ENCODE data around the gene GPC5.

DNA sequence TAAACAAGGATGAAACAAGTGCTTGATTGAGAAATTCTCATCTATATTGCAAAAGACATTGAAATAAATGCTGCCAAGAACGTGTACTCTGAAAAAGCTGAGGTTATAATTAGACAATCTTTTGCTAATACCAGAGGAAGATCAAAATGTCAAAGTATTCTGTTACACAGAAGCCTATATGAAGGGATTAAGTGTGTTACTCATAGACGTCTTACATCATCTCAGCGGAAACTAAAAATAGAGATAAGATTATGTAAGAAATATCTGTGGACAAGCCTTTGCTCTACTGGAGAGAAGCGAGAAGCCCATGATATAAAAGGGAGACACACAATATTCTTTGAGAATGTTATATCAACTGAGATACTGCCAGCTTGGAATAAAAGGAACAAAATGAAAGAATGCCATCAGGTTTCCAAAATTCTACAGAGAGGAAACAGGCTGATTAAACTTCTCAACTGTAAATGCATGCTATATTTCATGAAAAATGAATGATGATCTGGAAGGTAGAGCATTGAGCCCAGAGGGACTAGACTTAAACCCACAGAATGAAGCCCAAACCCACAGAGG, 699.0 kb downstream of the GPC5 start:
- TF ChIP-seq, protein P1, sequence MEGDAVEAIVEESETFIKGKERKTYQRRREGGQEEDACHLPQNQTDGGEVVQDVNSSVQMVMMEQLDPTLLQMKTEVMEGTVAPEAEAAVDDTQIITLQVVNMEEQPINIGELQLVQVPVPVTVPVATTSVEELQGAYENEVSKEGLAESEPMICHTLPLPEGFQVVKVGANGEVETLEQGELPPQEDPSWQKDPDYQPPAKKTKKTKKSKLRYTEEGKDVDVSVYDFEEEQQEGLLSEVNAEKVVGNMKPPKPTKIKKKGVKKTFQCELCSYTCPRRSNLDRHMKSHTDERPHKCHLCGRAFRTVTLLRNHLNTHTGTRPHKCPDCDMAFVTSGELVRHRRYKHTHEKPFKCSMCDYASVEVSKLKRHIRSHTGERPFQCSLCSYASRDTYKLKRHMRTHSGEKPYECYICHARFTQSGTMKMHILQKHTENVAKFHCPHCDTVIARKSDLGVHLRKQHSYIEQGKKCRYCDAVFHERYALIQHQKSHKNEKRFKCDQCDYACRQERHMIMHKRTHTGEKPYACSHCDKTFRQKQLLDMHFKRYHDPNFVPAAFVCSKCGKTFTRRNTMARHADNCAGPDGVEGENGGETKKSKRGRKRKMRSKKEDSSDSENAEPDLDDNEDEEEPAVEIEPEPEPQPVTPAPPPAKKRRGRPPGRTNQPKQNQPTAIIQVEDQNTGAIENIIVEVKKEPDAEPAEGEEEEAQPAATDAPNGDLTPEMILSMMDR (tag by site-specific recombination; IDR thresholded peaks at IDR 0.05) = no peak
- TF ChIP-seq TRIM28 (IDR thresholded peaks at IDR 0.05; ENCODE audit: borderline replicate concordance, low read length) (peak; percentile 60; the same call in 1 of the 2 replicates), ZNF571 (tag by site-specific recombination; IDR thresholded peaks at IDR 0.05) (no peak), ZNF324 (tag by site-specific recombination; IDR thresholded peaks at IDR 0.05) (no peak), ZNF274 (IDR thresholded peaks at IDR 0.05; ENCODE audit: low read length) (no peak), ZNF274 (tag by site-specific recombination; IDR thresholded peaks at IDR 0.05; ENCODE audit: borderline replicate concordance) (no peak), YY1 (tag by site-specific recombination; IDR thresholded peaks at IDR 0.05) (no peak), ZNF341 (tag by site-specific recombination; IDR thresholded peaks at IDR 0.05; ENCODE audit: low read depth) (no peak)
- TF ChIP-seq, protein P2, sequence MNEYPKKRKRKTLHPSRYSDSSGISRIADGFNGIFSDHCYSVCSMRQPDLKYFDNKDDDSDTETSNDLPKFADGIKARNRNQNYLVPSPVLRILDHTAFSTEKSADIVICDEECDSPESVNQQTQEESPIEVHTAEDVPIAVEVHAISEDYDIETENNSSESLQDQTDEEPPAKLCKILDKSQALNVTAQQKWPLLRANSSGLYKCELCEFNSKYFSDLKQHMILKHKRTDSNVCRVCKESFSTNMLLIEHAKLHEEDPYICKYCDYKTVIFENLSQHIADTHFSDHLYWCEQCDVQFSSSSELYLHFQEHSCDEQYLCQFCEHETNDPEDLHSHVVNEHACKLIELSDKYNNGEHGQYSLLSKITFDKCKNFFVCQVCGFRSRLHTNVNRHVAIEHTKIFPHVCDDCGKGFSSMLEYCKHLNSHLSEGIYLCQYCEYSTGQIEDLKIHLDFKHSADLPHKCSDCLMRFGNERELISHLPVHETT (tag by site-specific recombination; IDR thresholded peaks at IDR 0.05) = no peak
- TF ChIP-seq, protein P3, sequence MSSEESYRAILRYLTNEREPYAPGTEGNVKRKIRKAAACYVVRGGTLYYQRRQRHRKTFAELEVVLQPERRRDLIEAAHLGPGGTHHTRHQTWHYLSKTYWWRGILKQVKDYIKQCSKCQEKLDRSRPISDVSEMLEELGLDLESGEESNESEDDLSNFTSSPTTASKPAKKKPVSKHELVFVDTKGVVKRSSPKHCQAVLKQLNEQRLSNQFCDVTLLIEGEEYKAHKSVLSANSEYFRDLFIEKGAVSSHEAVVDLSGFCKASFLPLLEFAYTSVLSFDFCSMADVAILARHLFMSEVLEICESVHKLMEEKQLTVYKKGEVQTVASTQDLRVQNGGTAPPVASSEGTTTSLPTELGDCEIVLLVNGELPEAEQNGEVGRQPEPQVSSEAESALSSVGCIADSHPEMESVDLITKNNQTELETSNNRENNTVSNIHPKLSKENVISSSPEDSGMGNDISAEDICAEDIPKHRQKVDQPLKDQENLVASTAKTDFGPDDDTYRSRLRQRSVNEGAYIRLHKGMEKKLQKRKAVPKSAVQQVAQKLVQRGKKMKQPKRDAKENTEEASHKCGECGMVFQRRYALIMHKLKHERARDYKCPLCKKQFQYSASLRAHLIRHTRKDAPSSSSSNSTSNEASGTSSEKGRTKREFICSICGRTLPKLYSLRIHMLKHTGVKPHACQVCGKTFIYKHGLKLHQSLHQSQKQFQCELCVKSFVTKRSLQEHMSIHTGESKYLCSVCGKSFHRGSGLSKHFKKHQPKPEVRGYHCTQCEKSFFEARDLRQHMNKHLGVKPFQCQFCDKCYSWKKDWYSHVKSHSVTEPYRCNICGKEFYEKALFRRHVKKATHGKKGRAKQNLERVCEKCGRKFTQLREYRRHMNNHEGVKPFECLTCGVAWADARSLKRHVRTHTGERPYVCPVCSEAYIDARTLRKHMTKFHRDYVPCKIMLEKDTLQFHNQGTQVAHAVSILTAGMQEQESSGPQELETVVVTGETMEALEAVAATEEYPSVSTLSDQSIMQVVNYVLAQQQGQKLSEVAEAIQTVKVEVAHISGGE (tag by site-specific recombination; conservative IDR thresholded peaks at IDR 0.05; ENCODE audit: low read depth) = no peak

All from HEK293 (cell line).